Endodermal cell (in vitro differentiated cells): ENCODE measurements around the gene MKRN3. TPM values are rescaled to one million over a fixed set of nuclear protein-coding genes. Genes with fewer than 3 reads are reported as not detected.
A peak's percentile ranks its signal among the peaks of the same experiment; 100 is the strongest.

Experiments used
- DNase-seq: peaks from one replicate; pipeline ENCODE4 v3.0.0-alpha.2; 2017
- H3K27ac ChIP-seq: 2 replicates; pipeline ENCODE4 v1.5.1; 2013; ENCODE audit warnings: mild to moderate bottlenecking, low read depth, low read length, moderate library complexity
- H3K27me3 ChIP-seq: 2 replicates; pipeline ENCODE4 v1.6.1; 2013; ENCODE audit warnings: mild to moderate bottlenecking, low read length, moderate library complexity; ENCODE audit not compliant: insufficient read depth, control insufficient read depth, poor library complexity, severe bottlenecking
- H3K36me3 ChIP-seq: 2 replicates; pipeline ENCODE4 v1.7.0; 2013; ENCODE audit warnings: mild to moderate bottlenecking, low read length, moderate library complexity; ENCODE audit not compliant: control insufficient read depth, insufficient read depth
- H3K4me1 ChIP-seq: one replicate; pipeline ENCODE4 v1.7.0; 2013; ENCODE audit warnings: low read length; ENCODE audit not compliant: control insufficient read depth, insufficient read depth
- H3K4me3 ChIP-seq: 2 replicates; pipeline ENCODE4 v1.5.1; 2013; ENCODE audit warnings: mild to moderate bottlenecking, low read length, moderate library complexity
- H3K9ac ChIP-seq: 2 replicates; pipeline ENCODE4 v1.6.1; 2013; ENCODE audit warnings: mild to moderate bottlenecking, low read length, moderate library complexity; ENCODE audit not compliant: poor library complexity, severe bottlenecking; ENCODE audit errors: extremely low read depth
- H3K9me3 ChIP-seq: 2 replicates; pipeline ENCODE4 v1.6.1; 2013; ENCODE audit warnings: mild to moderate bottlenecking, low read length, moderate library complexity; ENCODE audit not compliant: control insufficient read depth
- H3K27ac Mint-ChIP-seq: 2 replicates; pipeline ENCODE4 v1.8.0; 2020; ENCODE audit warnings: mixed read lengths
- H3K27me3 Mint-ChIP-seq: 2 replicates; pipeline ENCODE4 v1.8.0; 2021; ENCODE audit warnings: mild to moderate bottlenecking, mixed read lengths; ENCODE audit not compliant: insufficient read depth
- H3K36me3 Mint-ChIP-seq: 2 replicates; pipeline ENCODE4 v1.8.0; 2020; ENCODE audit warnings: low read depth, mixed read lengths
- H3K4me1 Mint-ChIP-seq: 2 replicates; pipeline ENCODE4 v1.8.0; 2020; ENCODE audit warnings: mixed read lengths
- H3K4me3 Mint-ChIP-seq: 2 replicates; pipeline ENCODE4 v1.8.0; 2020; ENCODE audit warnings: mild to moderate bottlenecking, moderate library complexity, mixed read lengths
- H3K9me3 Mint-ChIP-seq: 2 replicates; pipeline ENCODE4 v1.8.0; 2020; ENCODE audit warnings: mild to moderate bottlenecking, mixed read lengths
- WGBS, 2 experiments: methylation state at CpG; one replicate each; pipeline versions ENCODE4 v1.1.5 to v1.1.7; 2013; ENCODE audit warnings: missing lambda C conversion rate in 2 of 2, mixed read lengths in 1 of 2; ENCODE audit not compliant: insufficient coverage in 1 of 2, insufficient read length in 1 of 2; 5-methylcytosine and 5-hydroxymethylcytosine counted together
- total RNA-seq, 2 donors: library from RNA; stranded (reverse); fragmentation: NEBNext Ultra II Directional in 1 of 2; extraction: Animal tissue kit (Norgen Biotek cat#: 25700) in 1 of 2; gene quantifications; 2 replicates in 1 of 2; 3 replicates in 1 of 2; pipeline ENCODE4 v1.2.1, GENCODE V29; 2021
- TF ChIP-seq, protein P1 (sequence below): fragments of 200-600 bp; sonication (generic); conservative IDR thresholded peaks from 2 replicates; pipeline ENCODE4 v1.5.0; 2021; ENCODE audit warnings: antibody characterized with exemption, mild to moderate bottlenecking

The MKRN3 gene
- total RNA-seq, 2 donors from 2014 or later = not detected

- 58 to 100% methylated on average over 1 of the region's 1 CpG for WGBS, 2 experiments
- Mint-ChIP-seq H3K4me3 (no peak overlapping the region), H3K36me3 (no peaks in the 10 kb centered on the region), H3K9me3 (peaks cover 52% of the 10 kb centered on the region), H3K27me3 (no peaks in the 10 kb centered on the region), H3K27ac (no peak overlapping the region), H3K4me1 (no peaks in the 10 kb centered on the region)
- no peaks in the 10 kb centered on the region for H3K4me1 ChIP-seq
- peaks cover 9% of the 10 kb centered on the region for H3K9me3 ChIP-seq
- H3K4me3 ChIP-seq = no peak overlapping the region
- TF ChIP-seq, protein P1, sequence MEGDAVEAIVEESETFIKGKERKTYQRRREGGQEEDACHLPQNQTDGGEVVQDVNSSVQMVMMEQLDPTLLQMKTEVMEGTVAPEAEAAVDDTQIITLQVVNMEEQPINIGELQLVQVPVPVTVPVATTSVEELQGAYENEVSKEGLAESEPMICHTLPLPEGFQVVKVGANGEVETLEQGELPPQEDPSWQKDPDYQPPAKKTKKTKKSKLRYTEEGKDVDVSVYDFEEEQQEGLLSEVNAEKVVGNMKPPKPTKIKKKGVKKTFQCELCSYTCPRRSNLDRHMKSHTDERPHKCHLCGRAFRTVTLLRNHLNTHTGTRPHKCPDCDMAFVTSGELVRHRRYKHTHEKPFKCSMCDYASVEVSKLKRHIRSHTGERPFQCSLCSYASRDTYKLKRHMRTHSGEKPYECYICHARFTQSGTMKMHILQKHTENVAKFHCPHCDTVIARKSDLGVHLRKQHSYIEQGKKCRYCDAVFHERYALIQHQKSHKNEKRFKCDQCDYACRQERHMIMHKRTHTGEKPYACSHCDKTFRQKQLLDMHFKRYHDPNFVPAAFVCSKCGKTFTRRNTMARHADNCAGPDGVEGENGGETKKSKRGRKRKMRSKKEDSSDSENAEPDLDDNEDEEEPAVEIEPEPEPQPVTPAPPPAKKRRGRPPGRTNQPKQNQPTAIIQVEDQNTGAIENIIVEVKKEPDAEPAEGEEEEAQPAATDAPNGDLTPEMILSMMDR = no peak
- H3K9ac ChIP-seq = no peak overlapping the region
- no peaks in the 10 kb centered on the region for H3K27me3 ChIP-seq
- H3K27ac ChIP-seq = peak overlapping the region; percentile 51
- H3K36me3 ChIP-seq = no peaks in the 10 kb centered on the region
- no peak for DNase-seq
Observed at GRCh38 chr15:23567921-23568320, 2.4 kb downstream of the MKRN3 start.

DNA sequence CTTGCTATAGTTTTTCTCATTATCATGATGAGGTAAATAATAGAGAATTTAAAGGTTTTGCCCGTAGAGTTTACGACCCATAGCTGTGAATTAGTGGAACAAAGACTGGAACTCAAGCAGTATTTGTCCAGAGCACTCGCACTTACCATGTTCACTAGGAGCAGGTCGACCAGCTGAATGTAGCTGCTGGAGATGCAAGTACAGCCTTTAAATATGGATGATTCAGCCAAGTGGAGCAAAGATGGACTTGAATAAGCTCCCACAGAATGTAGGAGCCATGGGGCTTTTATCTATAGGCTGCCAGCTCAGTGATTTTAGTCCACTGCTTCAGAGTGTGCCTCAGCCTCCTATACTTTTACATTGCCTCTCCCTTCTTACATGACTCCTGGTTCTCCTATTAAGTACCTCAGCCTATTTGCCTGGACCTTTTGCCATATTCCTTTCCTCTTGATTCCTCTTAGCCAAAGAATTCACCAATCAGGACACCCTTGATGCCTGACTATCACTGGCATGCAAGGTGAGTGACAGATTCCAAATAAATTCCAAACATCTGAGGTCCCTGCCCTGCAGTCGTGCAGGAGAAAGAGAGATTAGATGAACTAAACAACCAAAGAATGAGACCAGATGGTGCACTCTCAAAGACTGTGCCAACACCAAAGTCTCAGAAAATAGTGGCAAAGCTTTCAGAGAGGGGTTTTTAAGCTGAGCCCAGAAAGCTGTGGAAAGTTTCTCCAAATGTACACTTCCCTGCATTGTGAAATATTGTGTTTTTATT, 3.9 kb downstream of the MKRN3 start:
- Histone ChIP-seq H3K27me3 (no peaks in the 10 kb centered on the region), H3K9me3 (peaks cover 9% of the 10 kb centered on the region), H3K4me1 (no peaks in the 10 kb centered on the region), H3K4me3 (no peak overlapping the region), H3K36me3 (no peaks in the 10 kb centered on the region), H3K27ac (peak overlapping the region; percentile 84), H3K9ac (no peak overlapping the region)
- H3K4me1 Mint-ChIP-seq = no peaks in the 10 kb centered on the region
- no peak overlapping the region for H3K4me3 Mint-ChIP-seq
- no peak for DNase-seq
- peaks cover 63% of the 10 kb centered on the region for H3K9me3 Mint-ChIP-seq
- TF ChIP-seq, protein P1 = no peak
- 58 to 70% methylated on average over 5 of the region's 5 CpGs for WGBS, 2 experiments
- H3K27ac Mint-ChIP-seq = no peak overlapping the region
- H3K36me3 Mint-ChIP-seq = no peaks in the 10 kb centered on the region
- no peaks in the 10 kb centered on the region for H3K27me3 Mint-ChIP-seq

DNA sequence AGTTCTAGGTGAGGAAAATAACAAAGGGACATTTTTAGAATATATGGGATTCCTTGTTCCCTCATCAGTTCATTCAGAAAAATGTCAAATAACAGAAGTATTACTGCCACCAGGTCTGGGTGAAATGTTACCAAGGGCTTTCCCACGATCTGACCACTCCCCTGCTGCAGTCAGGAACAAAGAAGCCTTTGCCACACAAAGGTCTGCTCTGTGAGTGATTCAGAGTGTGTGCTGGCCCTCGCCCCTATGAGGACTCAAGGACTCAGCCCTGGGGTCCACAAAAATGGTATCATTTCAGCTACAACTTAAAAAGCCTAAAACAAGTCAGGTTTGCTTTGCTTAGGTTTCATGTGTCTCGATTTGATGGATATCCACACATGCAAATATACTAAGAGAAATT, 5.0 kb downstream of the MKRN3 start:
- H3K27ac Mint-ChIP-seq = no peak overlapping the region
- WGBS, 2 experiments = 43 to 63% methylated on average over 2 to 3 of the region's 3 CpGs
- TF ChIP-seq, protein P1 = no peak

More for the DNA sequence above, 5.0 kb downstream of the MKRN3 start:
- Histone ChIP-seq H3K9me3 (peaks cover 8% of the 10 kb centered on the region), H3K27me3 (no peaks in the 10 kb centered on the region), H3K27ac (peak overlapping the region; percentile 93), H3K4me1 (no peaks in the 10 kb centered on the region), H3K36me3 (no peaks in the 10 kb centered on the region), H3K4me3 (no peak overlapping the region), H3K9ac (no peak overlapping the region)
- H3K27me3 Mint-ChIP-seq = no peaks in the 10 kb centered on the region
- peaks cover 64% of the 10 kb centered on the region for H3K9me3 Mint-ChIP-seq
- peak; percentile 56 for DNase-seq
- H3K36me3 Mint-ChIP-seq = no peaks in the 10 kb centered on the region
- H3K4me1 Mint-ChIP-seq = peaks cover 2% of the 10 kb centered on the region
- no peak overlapping the region for H3K4me3 Mint-ChIP-seq
